ENCODE data around the gene C12orf50. TPM values are rescaled to one million over a fixed set of nuclear protein-coding genes. Genes with fewer than 3 reads are reported as not detected.

The C12orf50 gene
- total RNA-seq, 1 donor from 2014 or later = not detected

DNA sequence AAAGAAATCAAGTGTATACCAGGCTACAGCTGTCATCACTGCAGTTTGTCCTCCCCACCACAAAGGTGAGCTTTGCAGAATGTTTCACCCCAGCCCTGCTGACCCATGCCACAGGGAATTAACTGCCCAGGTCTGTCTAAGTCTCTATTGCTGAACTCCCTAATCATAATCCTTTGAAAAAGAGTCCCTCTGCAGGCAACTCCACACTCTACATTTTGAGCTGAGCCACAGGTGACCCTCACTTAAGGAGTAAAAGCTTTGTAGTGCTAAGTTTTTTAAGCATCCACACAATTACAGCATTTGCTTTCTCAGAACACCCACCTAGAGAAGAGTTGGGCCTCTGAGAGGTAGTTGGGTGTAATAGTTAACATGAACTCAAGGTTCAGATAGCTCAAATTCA lies 90.0 kb downstream of the C12orf50 start:
- Mint-ChIP-seq H3K4me1 (ENCODE audit: unreplicated experiment) (peaks cover 6% of the 10 kb centered on the region), H3K4me3 (ENCODE audit: unreplicated experiment) (no peak overlapping the region), H3K36me3 (ENCODE audit: unreplicated experiment) (no peaks in the 10 kb centered on the region), H3K27me3 (ENCODE audit: unreplicated experiment) (no peaks in the 10 kb centered on the region), H3K9me3 (ENCODE audit: unreplicated experiment) (peaks cover 3% of the 10 kb centered on the region), H3K27ac (ENCODE audit: unreplicated experiment) (no peak overlapping the region)
- TF ChIP-seq, protein P1, sequence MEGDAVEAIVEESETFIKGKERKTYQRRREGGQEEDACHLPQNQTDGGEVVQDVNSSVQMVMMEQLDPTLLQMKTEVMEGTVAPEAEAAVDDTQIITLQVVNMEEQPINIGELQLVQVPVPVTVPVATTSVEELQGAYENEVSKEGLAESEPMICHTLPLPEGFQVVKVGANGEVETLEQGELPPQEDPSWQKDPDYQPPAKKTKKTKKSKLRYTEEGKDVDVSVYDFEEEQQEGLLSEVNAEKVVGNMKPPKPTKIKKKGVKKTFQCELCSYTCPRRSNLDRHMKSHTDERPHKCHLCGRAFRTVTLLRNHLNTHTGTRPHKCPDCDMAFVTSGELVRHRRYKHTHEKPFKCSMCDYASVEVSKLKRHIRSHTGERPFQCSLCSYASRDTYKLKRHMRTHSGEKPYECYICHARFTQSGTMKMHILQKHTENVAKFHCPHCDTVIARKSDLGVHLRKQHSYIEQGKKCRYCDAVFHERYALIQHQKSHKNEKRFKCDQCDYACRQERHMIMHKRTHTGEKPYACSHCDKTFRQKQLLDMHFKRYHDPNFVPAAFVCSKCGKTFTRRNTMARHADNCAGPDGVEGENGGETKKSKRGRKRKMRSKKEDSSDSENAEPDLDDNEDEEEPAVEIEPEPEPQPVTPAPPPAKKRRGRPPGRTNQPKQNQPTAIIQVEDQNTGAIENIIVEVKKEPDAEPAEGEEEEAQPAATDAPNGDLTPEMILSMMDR (IDR thresholded peaks at IDR 0.05) = no peak
- DNase-seq (ENCODE audit: extremely low spot score, unreplicated experiment) = no peak

DNA sequence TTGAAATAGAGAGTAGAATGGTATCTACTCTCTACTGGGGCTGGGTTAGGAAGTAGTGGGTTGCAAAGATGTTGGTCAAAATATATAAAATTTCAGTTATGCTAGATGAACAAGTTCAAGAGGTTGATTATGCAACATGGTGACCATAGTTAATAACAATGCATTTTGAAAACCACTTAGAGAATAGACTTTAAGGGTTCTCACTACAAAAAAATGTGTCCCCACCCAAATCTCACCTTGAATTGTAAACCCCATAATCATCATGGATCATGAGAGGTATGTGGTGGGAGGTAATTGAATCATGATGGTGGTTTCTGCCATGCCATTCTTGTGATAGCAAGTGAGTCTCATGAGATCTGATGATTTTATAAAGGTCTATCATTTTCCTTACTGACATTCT lies 94.0 kb downstream of the C12orf50 start:
- Mint-ChIP-seq H3K4me1 (ENCODE audit: unreplicated experiment) (peaks cover 30% of the 10 kb centered on the region), H3K27ac (ENCODE audit: unreplicated experiment) (no peak overlapping the region), H3K4me3 (ENCODE audit: unreplicated experiment) (no peak overlapping the region), H3K27me3 (ENCODE audit: unreplicated experiment) (no peaks in the 10 kb centered on the region), H3K9me3 (ENCODE audit: unreplicated experiment) (peaks cover 3% of the 10 kb centered on the region), H3K36me3 (ENCODE audit: unreplicated experiment) (no peaks in the 10 kb centered on the region)
- no peak for DNase-seq (ENCODE audit: extremely low spot score, unreplicated experiment)
- TF ChIP-seq, protein P1 (IDR thresholded peaks at IDR 0.05) = no peak

DNA sequence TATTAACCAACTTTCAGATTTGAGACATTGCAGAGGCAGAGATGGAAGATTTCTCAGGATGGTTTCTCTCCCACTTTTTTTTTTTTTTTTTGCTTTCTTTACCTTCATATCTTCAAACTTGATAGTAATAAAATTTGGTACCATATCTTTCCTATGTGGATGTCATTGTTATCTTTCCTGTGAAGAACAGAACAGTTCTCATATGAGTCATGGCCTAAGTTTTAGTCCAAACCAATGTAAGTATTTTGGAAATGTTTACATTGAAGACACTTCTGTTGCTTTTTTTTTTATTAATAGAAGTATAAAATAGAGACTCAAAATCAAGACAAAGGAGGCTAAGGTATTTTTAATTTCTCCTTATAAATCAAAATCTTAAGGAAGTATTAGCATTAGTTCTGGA lies 95.2 kb downstream of the C12orf50 start:
- no peak overlapping the region for H3K27ac Mint-ChIP-seq (ENCODE audit: unreplicated experiment)
- no peaks in the 10 kb centered on the region for H3K27me3 Mint-ChIP-seq (ENCODE audit: unreplicated experiment)

DNA sequence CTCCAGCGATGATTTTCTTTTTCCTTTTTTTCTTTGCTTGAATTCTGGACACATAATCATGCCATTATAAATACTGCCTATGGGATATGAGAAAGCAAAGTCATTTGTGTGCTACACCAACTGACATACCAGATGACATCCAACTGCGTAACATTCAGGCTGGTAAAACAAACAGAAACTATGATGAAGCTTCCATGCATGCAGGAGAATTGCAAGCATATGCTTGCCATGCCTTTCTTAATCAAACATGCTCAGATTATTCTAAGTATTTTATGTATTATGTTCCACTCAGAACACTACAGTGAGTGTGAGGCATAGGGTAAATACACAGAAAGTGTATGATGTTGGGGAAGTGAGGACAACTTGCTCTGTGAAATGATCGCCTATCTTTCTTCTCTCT lies 97.4 kb downstream of the C12orf50 start:
- no peak overlapping the region for H3K4me3 Mint-ChIP-seq (ENCODE audit: unreplicated experiment)
- no peak for DNase-seq (ENCODE audit: extremely low spot score, unreplicated experiment)
- H3K36me3 Mint-ChIP-seq (ENCODE audit: unreplicated experiment) = no peaks in the 10 kb centered on the region
- peaks cover 36% of the 10 kb centered on the region for H3K4me1 Mint-ChIP-seq (ENCODE audit: unreplicated experiment)
- H3K9me3 Mint-ChIP-seq (ENCODE audit: unreplicated experiment) = no peaks in the 10 kb centered on the region
- no peak overlapping the region for H3K27ac Mint-ChIP-seq (ENCODE audit: unreplicated experiment)
- TF ChIP-seq, protein P1 (IDR thresholded peaks at IDR 0.05) = no peak
- H3K27me3 Mint-ChIP-seq (ENCODE audit: unreplicated experiment) = no peaks in the 10 kb centered on the region

More for the DNA sequence above, 95.2 kb downstream of the C12orf50 start:
- TF ChIP-seq, protein P1 (IDR thresholded peaks at IDR 0.05) = no peak
- Mint-ChIP-seq H3K36me3 (ENCODE audit: unreplicated experiment) (no peaks in the 10 kb centered on the region), H3K4me1 (ENCODE audit: unreplicated experiment) (peaks cover 36% of the 10 kb centered on the region), H3K4me3 (ENCODE audit: unreplicated experiment) (no peak overlapping the region), H3K9me3 (ENCODE audit: unreplicated experiment) (peaks cover 3% of the 10 kb centered on the region)
- no peak for DNase-seq (ENCODE audit: extremely low spot score, unreplicated experiment)

DNA sequence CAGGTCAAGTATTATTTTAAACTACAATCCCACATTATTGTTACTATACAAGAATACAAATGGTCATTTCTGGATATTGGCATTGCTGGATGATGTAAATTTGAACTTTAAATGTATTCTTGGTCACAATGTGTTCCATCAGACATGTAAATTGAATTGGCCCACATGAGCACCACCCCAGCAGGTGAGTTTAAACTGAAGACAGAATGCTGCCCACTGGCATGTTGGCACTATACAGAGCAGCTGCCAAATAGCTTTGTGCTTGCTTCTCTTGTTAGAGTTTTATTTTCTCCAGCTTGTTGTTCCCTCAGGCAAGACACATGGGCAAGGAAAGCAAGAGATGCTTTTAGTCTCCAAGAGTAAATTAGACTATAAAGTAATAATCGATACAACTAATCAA lies 98.6 kb downstream of the C12orf50 start:
- no peaks in the 10 kb centered on the region for H3K27me3 Mint-ChIP-seq (ENCODE audit: unreplicated experiment)
- DNase-seq (ENCODE audit: extremely low spot score, unreplicated experiment) = no peak

More for the DNA sequence above, 98.6 kb downstream of the C12orf50 start:
- Mint-ChIP-seq H3K27ac (ENCODE audit: unreplicated experiment) (no peak overlapping the region), H3K4me3 (ENCODE audit: unreplicated experiment) (no peak overlapping the region), H3K9me3 (ENCODE audit: unreplicated experiment) (no peaks in the 10 kb centered on the region), H3K4me1 (ENCODE audit: unreplicated experiment) (peaks cover 39% of the 10 kb centered on the region), H3K36me3 (ENCODE audit: unreplicated experiment) (peaks cover 2% of the 10 kb centered on the region)
- TF ChIP-seq, protein P1 (IDR thresholded peaks at IDR 0.05) = no peak

Other genes with a start within 250 kb of the C12orf50 start
- 15.4 and 17.0 TPM in 2 replicates for gene CEP290, start 112.7 kb upstream of the C12orf50 start, total RNA-seq
- 42.0 and 43.3 TPM in 2 replicates for gene TMTC3, start 112.9 kb upstream of the C12orf50 start, total RNA-seq

All from osteocyte (in vitro differentiated cells).